IPS-20b (cell line): ENCODE results near the gene MICAL3.
A peak's percentile ranks its signal among the peaks of the same experiment; 100 is the strongest.
"Not testable (repeated sequence)": the region's sequence is repeated elsewhere in the genome, so short reads cannot be mapped to it uniquely, and the experiment has no call there.

ENCODE experiments used
- H3K27ac ChIP-seq: one replicate; pipeline ENCODE4 v1.5.1; 2013; ENCODE audit warnings: low read length
- H3K27me3 ChIP-seq: 2 replicates; pipeline ENCODE4 v1.6.1; 2013; ENCODE audit warnings: mild to moderate bottlenecking, low read length, inconsistent platforms; ENCODE audit not compliant: insufficient read depth
- H3K36me3 ChIP-seq: 2 replicates; pipeline ENCODE4 v1.6.1; 2013; ENCODE audit warnings: low read depth, mild to moderate bottlenecking, inconsistent platforms, low read length, moderate library complexity; ENCODE audit not compliant: insufficient read depth
- H3K4me1 ChIP-seq: 2 replicates; pipeline ENCODE4 v1.6.1; 2013; ENCODE audit warnings: mild to moderate bottlenecking, control low read depth, inconsistent platforms, low read length, moderate library complexity; ENCODE audit not compliant: insufficient read depth
- H3K4me3 ChIP-seq: 2 replicates; pipeline ENCODE4 v1.5.1; 2013; ENCODE audit warnings: mild to moderate bottlenecking, low read length, inconsistent platforms
- H3K9ac ChIP-seq: 2 replicates; pipeline ENCODE4 v1.6.1; 2013; ENCODE audit warnings: low read depth, mild to moderate bottlenecking, inconsistent platforms, low read length, moderate library complexity
- H3K9me3 ChIP-seq: 2 replicates; pipeline ENCODE4 v1.6.1; 2013; ENCODE audit warnings: mild to moderate bottlenecking, low read depth, low read length, inconsistent platforms; ENCODE audit not compliant: insufficient read depth

The MICAL3 gene

GRCh38 chr22:18024956-18025720 is 777 bp upstream of the MICAL3 start:
- no peaks in the 10 kb centered on the region for H3K36me3 ChIP-seq
- H3K27me3 ChIP-seq = peaks cover 78% of the 10 kb centered on the region
- peak overlapping the region; percentile 75 for H3K4me3 ChIP-seq
- no peak overlapping the region for H3K27ac ChIP-seq
- H3K9ac ChIP-seq = no peak overlapping the region
- no peaks in the 10 kb centered on the region for H3K9me3 ChIP-seq
- H3K4me1 ChIP-seq = peaks cover 6% of the 10 kb centered on the region; the same call in 1 of the 2 replicates

GRCh38 chr22:18023509-18024275 is 669 bp downstream of the MICAL3 start:
- Histone ChIP-seq H3K27ac (no peak overlapping the region), H3K27me3 (peaks cover 68% of the 10 kb centered on the region), H3K4me3 (peak overlapping the region; percentile 75)

GRCh38 chr22:18022876-18023275 is 1.5 kb downstream of the MICAL3 start:
- no peak overlapping the region for H3K27ac ChIP-seq
- no peaks in the 10 kb centered on the region for H3K9me3 ChIP-seq
- no peaks in the 10 kb centered on the region for H3K36me3 ChIP-seq
- H3K9ac ChIP-seq = peak overlapping the region; percentile 46; the same call in 1 of the 2 replicates
- H3K4me3 ChIP-seq = peak overlapping the region; percentile 75; the same call in 1 of the 2 replicates
- peaks cover 6% of the 10 kb centered on the region; the same call in 1 of the 2 replicates for H3K4me1 ChIP-seq
- peaks cover 59% of the 10 kb centered on the region for H3K27me3 ChIP-seq

More at GRCh38 chr22:18023509-18024275, 669 bp downstream of the MICAL3 start:
- H3K36me3 ChIP-seq = no peaks in the 10 kb centered on the region
- no peaks in the 10 kb centered on the region for H3K9me3 ChIP-seq
- peaks cover 6% of the 10 kb centered on the region; the same call in 1 of the 2 replicates for H3K4me1 ChIP-seq
- peak overlapping the region; percentile 58; the same call in 1 of the 2 replicates for H3K9ac ChIP-seq

- Histone ChIP-seq H3K9me3 (no peaks in the 10 kb centered on the region), H3K27ac (no peak overlapping the region), H3K4me1 (peaks cover 6% of the 10 kb centered on the region; the same call in 1 of the 2 replicates), H3K4me3 (no peak overlapping the region), H3K27me3 (peaks cover 47% of the 10 kb centered on the region), H3K9ac (no peak overlapping the region), H3K36me3 (no peaks in the 10 kb centered on the region)
These were observed 2.9 kb downstream of the MICAL3 start for GRCh38 chr22:18021431-18021830.

- peaks cover 40% of the 10 kb centered on the region for H3K27me3 ChIP-seq
- H3K4me1 ChIP-seq, H3K9me3 ChIP-seq, H3K4me3 ChIP-seq, H3K9ac ChIP-seq, H3K36me3 ChIP-seq, H3K27ac ChIP-seq: not testable (repeated sequence)
These were observed 3.6 kb downstream of the MICAL3 start for GRCh38 chr22:18020743-18021142.

- no peak overlapping the region for H3K4me3 ChIP-seq
- H3K27me3 ChIP-seq = no peaks in the 10 kb centered on the region
- no peaks in the 10 kb centered on the region for H3K4me1 ChIP-seq
- no peaks in the 10 kb centered on the region for H3K9me3 ChIP-seq
- no peak overlapping the region for H3K9ac ChIP-seq
- no peaks in the 10 kb centered on the region for H3K36me3 ChIP-seq
- H3K27ac ChIP-seq = no peak overlapping the region
These were observed 10.4 kb downstream of the MICAL3 start for GRCh38 chr22:18013947-18014346.

GRCh38 chr22:18013436-18013835 is 10.9 kb downstream of the MICAL3 start:
- Histone ChIP-seq H3K9me3 (no peaks in the 10 kb centered on the region), H3K4me1 (no peaks in the 10 kb centered on the region), H3K9ac (no peak overlapping the region), H3K4me3 (no peak overlapping the region), H3K27ac (no peak overlapping the region), H3K36me3 (no peaks in the 10 kb centered on the region), H3K27me3 (no peaks in the 10 kb centered on the region)

- H3K36me3 ChIP-seq = no peaks in the 10 kb centered on the region
- H3K27ac ChIP-seq = no peak overlapping the region
- no peak overlapping the region for H3K9ac ChIP-seq
- H3K4me1 ChIP-seq = no peaks in the 10 kb centered on the region
- H3K4me3 ChIP-seq = no peak overlapping the region
- H3K27me3 ChIP-seq = no peaks in the 10 kb centered on the region
- no peaks in the 10 kb centered on the region for H3K9me3 ChIP-seq
These were observed 11.8 kb downstream of the MICAL3 start for GRCh38 chr22:18012531-18012930.

GRCh38 chr22:18010266-18010665 is 14.1 kb downstream of the MICAL3 start:
- H3K27me3 ChIP-seq = no peaks in the 10 kb centered on the region
- H3K4me1 ChIP-seq = no peaks in the 10 kb centered on the region
- no peaks in the 10 kb centered on the region for H3K36me3 ChIP-seq
- H3K9me3 ChIP-seq = no peaks in the 10 kb centered on the region
- H3K9ac ChIP-seq = no peak overlapping the region
- H3K27ac ChIP-seq = no peak overlapping the region
- H3K4me3 ChIP-seq = no peak overlapping the region

- no peaks in the 10 kb centered on the region for H3K36me3 ChIP-seq
- H3K27me3 ChIP-seq = no peaks in the 10 kb centered on the region
- no peaks in the 10 kb centered on the region for H3K9me3 ChIP-seq
- no peak overlapping the region for H3K27ac ChIP-seq
- no peak overlapping the region for H3K4me3 ChIP-seq
- no peak overlapping the region for H3K9ac ChIP-seq
- no peaks in the 10 kb centered on the region for H3K4me1 ChIP-seq
These were observed 16.2 kb downstream of the MICAL3 start for GRCh38 chr22:18008136-18008535.

GRCh38 chr22:18005201-18005926 is 19.0 kb downstream of the MICAL3 start:
- Histone ChIP-seq H3K36me3 (no peaks in the 10 kb centered on the region), H3K4me3 (no peak overlapping the region), H3K9ac (no peak overlapping the region), H3K9me3 (no peaks in the 10 kb centered on the region), H3K27me3 (no peaks in the 10 kb centered on the region), H3K4me1 (no peaks in the 10 kb centered on the region), H3K27ac (no peak overlapping the region)
